ENCODE measurements around the gene NELFB. TPM values are rescaled to one million over a fixed set of nuclear protein-coding genes. Genes with fewer than 3 reads are reported as not detected.

The NELFB gene
- total and polyA plus RNA-seq, 3 donors from 2014 or later = 55.0 to 76.7 (median 60.9) TPM

GRCh38 chr9:137265496-137266161 is 10.5 kb downstream of the NELFB start:
- intact Hi-C loops (cut with DNase I; ENCODE audit: low total_unique reads) = no loop called here
- Histone ChIP-seq H3K4me1 (peaks cover 10% of the 10 kb centered on the region), H3K36me3 (ENCODE audit: low read depth, missing control alignments) (no peaks in the 10 kb centered on the region), H3K4me3 (no peak overlapping the region), H3K27me3 (no peaks in the 10 kb centered on the region), H3K27ac (no peak overlapping the region), H3K9me3 (no peaks in the 10 kb centered on the region)
- DNase-seq = no peak
- TF ChIP-seq POLR2A (IDR thresholded peaks at IDR 0.05) = no peak
- no peak for TF ChIP-seq CTCF (IDR thresholded peaks at IDR 0.05)
- WGBS, 2 donors = 83 to 92% methylated on average over 10 to 29 of the region's 29 CpGs

GRCh38 chr9:137266162-137266527 is 11.0 kb downstream of the NELFB start:
- no peak for DNase-seq
- H3K27me3 ChIP-seq = no peaks in the 10 kb centered on the region
- H3K9me3 ChIP-seq = no peaks in the 10 kb centered on the region
- TF ChIP-seq CTCF (IDR thresholded peaks at IDR 0.05) (no peak), POLR2A (IDR thresholded peaks at IDR 0.05) (no peak)
- WGBS, 2 donors = 87 to 90% methylated on average over 7 to 15 of the region's 15 CpGs
- no peak overlapping the region for H3K27ac ChIP-seq
- intact Hi-C loops (cut with DNase I; ENCODE audit: low total_unique reads) = no loop called here
- H3K4me1 ChIP-seq = peaks cover 10% of the 10 kb centered on the region
- no peak overlapping the region for H3K4me3 ChIP-seq
- no peaks in the 10 kb centered on the region for H3K36me3 ChIP-seq (ENCODE audit: low read depth, missing control alignments)

GRCh38 chr9:137266585-137267453 is 11.7 kb downstream of the NELFB start:
- Histone ChIP-seq H3K4me3 (no peak overlapping the region), H3K36me3 (ENCODE audit: low read depth, missing control alignments) (no peaks in the 10 kb centered on the region), H3K27me3 (no peaks in the 10 kb centered on the region), H3K4me1 (peaks cover 10% of the 10 kb centered on the region), H3K9me3 (no peaks in the 10 kb centered on the region), H3K27ac (no peak overlapping the region)
- intact Hi-C loops (cut with DNase I; ENCODE audit: low total_unique reads) = no loop called here
- WGBS, 2 donors = 89 to 92% methylated on average over 25 to 34 of the region's 34 CpGs
- DNase-seq = no peak
- TF ChIP-seq POLR2A (IDR thresholded peaks at IDR 0.05) (no peak), CTCF (IDR thresholded peaks at IDR 0.05) (no peak)

GRCh38 chr9:137267933-137268355 is 12.8 kb downstream of the NELFB start:
- WGBS, 2 donors = 89 to 95% methylated on average over 5 to 6 of the region's 6 CpGs
- H3K4me3 ChIP-seq = no peak overlapping the region
- H3K27ac ChIP-seq = no peak overlapping the region
- H3K9me3 ChIP-seq = no peaks in the 10 kb centered on the region
- DNase-seq = no peak
- intact Hi-C loops (cut with DNase I; ENCODE audit: low total_unique reads) = no loop called here
- H3K27me3 ChIP-seq = no peaks in the 10 kb centered on the region
- no peaks in the 10 kb centered on the region for H3K36me3 ChIP-seq (ENCODE audit: low read depth, missing control alignments)
- TF ChIP-seq POLR2A (IDR thresholded peaks at IDR 0.05) (no peak), CTCF (IDR thresholded peaks at IDR 0.05) (no peak)
- H3K4me1 ChIP-seq = peaks cover 10% of the 10 kb centered on the region

Data from testis (tissue), 3 donors.